ENCODE data around the gene LAMTOR2.

LAMTOR2 gene

DNA sequence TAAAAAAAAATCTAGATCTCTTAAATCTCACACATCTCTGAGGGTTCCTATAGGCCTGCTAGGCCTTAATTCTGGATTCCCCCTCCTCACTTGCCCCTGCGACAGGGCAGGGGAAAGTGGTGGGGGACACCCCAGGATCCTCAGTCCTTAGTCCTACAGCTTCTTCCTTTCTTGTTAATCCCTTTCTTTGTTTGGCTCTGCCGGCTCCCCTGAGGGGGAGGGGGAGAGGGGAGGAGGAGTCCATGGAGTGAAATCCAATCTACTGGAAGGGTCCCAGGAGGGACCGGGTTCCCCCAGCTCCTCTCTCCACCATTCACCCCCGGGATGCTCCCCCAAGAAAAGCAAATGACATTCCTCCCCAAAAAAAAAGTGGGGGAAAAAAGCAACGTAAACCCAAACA, 19.2 kb downstream of the LAMTOR2 start:
- no peak for ATAC-seq (ENCODE audit: low read depth)
- Histone ChIP-seq H3K4me3 (ENCODE audit: severe bottlenecking) (no peak overlapping the region), H3K27ac (ENCODE audit: poor library complexity, severe bottlenecking) (no peak overlapping the region)

DNA sequence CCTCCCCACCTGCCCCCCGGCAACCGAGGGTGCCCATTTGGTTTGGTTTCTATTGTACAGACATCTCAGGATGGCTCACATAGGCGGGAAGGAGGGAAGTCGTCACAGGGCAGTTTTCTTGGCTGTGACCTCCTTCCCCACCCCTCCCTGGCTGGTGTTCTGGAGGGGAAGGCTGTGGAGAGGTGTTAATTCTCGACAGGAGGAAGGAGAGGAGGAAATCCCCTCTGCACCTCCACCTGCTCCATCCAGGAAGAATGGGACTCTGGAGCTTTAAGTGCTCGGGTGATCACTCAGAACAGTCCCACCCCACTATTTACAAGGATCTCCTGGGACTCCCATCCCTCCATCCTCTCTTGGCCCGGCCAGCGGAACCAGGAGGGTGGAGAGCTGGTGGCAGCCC, 20.1 kb downstream of the LAMTOR2 start:
- Histone ChIP-seq H3K36me3 (ENCODE audit: low read depth) (peaks cover 13% of the 10 kb centered on the region), H3K4me1 (ENCODE audit: insufficient read depth, poor library complexity, severe bottlenecking) (no peaks in the 10 kb centered on the region), H3K4me3 (ENCODE audit: severe bottlenecking) (no peak overlapping the region), H3K27ac (ENCODE audit: poor library complexity, severe bottlenecking) (no peak overlapping the region), H3K27me3 (ENCODE audit: insufficient read depth, poor library complexity, severe bottlenecking) (no peaks in the 10 kb centered on the region), H3K9me3 (ENCODE audit: severe bottlenecking) (no peaks in the 10 kb centered on the region)
- ATAC-seq (ENCODE audit: low read depth): no peak
- no peak for DNase-seq (ENCODE audit: low spot score)
- TF ChIP-seq, protein P1, sequence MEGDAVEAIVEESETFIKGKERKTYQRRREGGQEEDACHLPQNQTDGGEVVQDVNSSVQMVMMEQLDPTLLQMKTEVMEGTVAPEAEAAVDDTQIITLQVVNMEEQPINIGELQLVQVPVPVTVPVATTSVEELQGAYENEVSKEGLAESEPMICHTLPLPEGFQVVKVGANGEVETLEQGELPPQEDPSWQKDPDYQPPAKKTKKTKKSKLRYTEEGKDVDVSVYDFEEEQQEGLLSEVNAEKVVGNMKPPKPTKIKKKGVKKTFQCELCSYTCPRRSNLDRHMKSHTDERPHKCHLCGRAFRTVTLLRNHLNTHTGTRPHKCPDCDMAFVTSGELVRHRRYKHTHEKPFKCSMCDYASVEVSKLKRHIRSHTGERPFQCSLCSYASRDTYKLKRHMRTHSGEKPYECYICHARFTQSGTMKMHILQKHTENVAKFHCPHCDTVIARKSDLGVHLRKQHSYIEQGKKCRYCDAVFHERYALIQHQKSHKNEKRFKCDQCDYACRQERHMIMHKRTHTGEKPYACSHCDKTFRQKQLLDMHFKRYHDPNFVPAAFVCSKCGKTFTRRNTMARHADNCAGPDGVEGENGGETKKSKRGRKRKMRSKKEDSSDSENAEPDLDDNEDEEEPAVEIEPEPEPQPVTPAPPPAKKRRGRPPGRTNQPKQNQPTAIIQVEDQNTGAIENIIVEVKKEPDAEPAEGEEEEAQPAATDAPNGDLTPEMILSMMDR (IDR thresholded peaks at IDR 0.05; ENCODE audit: poor library complexity, severe bottlenecking): no peak

More for the DNA sequence above, 19.2 kb downstream of the LAMTOR2 start:
- no peaks in the 10 kb centered on the region for H3K4me1 ChIP-seq (ENCODE audit: insufficient read depth, poor library complexity, severe bottlenecking)
- no peak for DNase-seq (ENCODE audit: low spot score)
- no peaks in the 10 kb centered on the region for H3K27me3 ChIP-seq (ENCODE audit: insufficient read depth, poor library complexity, severe bottlenecking)
- TF ChIP-seq, protein P1 (IDR thresholded peaks at IDR 0.05; ENCODE audit: poor library complexity, severe bottlenecking): no peak
- H3K9me3 ChIP-seq (ENCODE audit: severe bottlenecking): no peaks in the 10 kb centered on the region
- H3K36me3 ChIP-seq (ENCODE audit: low read depth): peaks cover 22% of the 10 kb centered on the region

DNA sequence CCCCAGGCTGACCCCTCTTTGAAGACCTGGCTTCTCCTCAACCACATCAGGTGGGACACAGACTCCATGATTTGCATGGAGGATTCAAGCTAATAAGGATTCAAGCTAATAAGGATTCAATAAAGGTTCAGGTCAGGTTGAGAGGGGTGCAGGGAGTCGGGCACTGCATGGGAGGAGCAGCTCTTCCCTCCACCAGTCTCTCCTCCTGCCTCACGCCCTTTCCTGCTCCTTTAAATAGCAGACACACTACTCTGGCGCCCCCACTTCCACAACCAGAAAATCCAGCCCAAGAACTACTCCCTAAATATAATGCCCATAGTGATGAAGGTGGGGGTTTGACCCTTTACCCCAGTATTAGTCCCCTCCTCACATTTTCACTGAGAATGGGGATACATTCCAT, 20.6 kb downstream of the LAMTOR2 start:
- no peak; the same call in 2 of the 3 replicates for ATAC-seq (ENCODE audit: low read depth)
- TF ChIP-seq, protein P1 (IDR thresholded peaks at IDR 0.05; ENCODE audit: poor library complexity, severe bottlenecking): no peak
- Histone ChIP-seq H3K4me1 (ENCODE audit: insufficient read depth, poor library complexity, severe bottlenecking) (no peaks in the 10 kb centered on the region), H3K9me3 (ENCODE audit: severe bottlenecking) (no peaks in the 10 kb centered on the region), H3K4me3 (ENCODE audit: severe bottlenecking) (no peak overlapping the region), H3K27me3 (ENCODE audit: insufficient read depth, poor library complexity, severe bottlenecking) (no peaks in the 10 kb centered on the region), H3K36me3 (ENCODE audit: low read depth) (peaks cover 8% of the 10 kb centered on the region), H3K27ac (ENCODE audit: poor library complexity, severe bottlenecking) (no peak overlapping the region)
- DNase-seq (ENCODE audit: low spot score): no peak

DNA sequence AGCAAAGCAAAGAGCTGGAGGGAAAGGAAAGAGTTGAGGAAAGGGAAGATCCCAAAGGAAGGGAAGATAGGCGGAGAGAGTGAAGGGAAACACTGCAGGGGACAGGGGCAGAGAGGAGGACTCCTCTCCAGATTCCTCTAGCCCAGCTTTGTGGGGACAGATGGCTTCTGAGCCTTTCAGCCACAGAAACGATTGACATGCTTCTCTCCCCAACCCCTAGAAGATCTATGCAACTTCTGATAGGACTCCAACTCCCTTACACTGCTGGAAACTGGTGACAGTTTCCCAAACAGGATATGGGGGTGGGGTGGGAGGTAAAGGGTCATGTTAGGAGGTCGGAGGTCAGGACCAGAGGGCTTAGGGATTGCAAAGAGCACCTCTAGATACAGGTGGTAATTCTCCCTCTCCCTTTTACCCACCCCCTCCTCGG, 21.2 kb downstream of the LAMTOR2 start:
- Histone ChIP-seq H3K4me1 (ENCODE audit: insufficient read depth, poor library complexity, severe bottlenecking) (no peaks in the 10 kb centered on the region), H3K9me3 (ENCODE audit: severe bottlenecking) (no peaks in the 10 kb centered on the region), H3K27ac (ENCODE audit: poor library complexity, severe bottlenecking) (no peak overlapping the region), H3K4me3 (ENCODE audit: severe bottlenecking) (no peak overlapping the region), H3K27me3 (ENCODE audit: insufficient read depth, poor library complexity, severe bottlenecking) (no peaks in the 10 kb centered on the region), H3K36me3 (ENCODE audit: low read depth) (peaks cover 4% of the 10 kb centered on the region; the same call in 1 of the 2 replicates)
- DNase-seq (ENCODE audit: low spot score) (no peak), ATAC-seq (ENCODE audit: low read depth) (no peak)
- TF ChIP-seq, protein P1 (IDR thresholded peaks at IDR 0.05; ENCODE audit: poor library complexity, severe bottlenecking): no peak

DNA sequence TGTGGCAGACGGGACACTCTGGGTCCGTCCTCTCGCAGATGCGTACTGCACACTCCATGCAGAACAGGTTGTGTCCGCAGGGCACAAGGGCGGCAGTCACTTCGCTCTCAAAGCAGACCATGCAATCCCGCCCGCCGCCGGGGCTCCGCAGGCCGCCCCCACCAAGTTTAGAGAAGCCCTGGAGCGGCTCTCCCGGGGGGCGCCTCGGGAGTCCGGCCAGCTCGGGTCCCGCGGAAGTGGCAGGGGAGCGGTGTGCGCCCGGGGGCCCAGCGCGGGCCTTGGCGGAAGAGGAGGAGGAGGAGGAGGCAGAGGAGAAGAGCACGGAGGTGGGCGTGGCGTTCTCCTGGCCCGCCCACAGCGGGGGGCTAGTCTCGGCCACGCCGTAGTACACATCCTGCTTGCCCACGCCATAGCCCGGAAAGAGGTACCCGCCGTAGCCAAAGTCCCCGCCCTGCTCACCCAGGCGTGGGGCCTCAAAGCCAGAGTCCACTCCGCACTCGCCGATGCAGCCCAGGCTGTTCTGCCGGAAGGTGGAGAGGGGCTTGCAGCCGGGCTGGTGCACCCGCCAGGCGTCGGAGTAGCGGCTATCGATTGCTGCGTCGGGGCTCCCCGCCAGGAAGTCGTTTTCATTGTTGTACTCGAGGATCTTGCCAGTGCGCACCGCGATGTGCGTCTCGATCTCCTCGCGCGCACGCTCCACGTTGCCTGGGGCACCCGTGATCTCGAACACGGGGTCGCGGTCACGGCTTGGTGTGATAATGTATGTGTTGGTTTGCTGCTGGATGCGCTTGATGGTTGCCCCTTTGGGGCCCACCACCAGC, 22.2 kb downstream of the LAMTOR2 start:
- TF ChIP-seq, protein P1 (IDR thresholded peaks at IDR 0.05; ENCODE audit: poor library complexity, severe bottlenecking): no peak
- H3K36me3 ChIP-seq (ENCODE audit: low read depth): peaks cover 4% of the 10 kb centered on the region; the same call in 1 of the 2 replicates
- DNase-seq (ENCODE audit: low spot score) (no peak), ATAC-seq (ENCODE audit: low read depth) (no peak)
- no peak overlapping the region for H3K27ac ChIP-seq (ENCODE audit: poor library complexity, severe bottlenecking)
- no peaks in the 10 kb centered on the region for H3K27me3 ChIP-seq (ENCODE audit: insufficient read depth, poor library complexity, severe bottlenecking)
- no peaks in the 10 kb centered on the region for H3K9me3 ChIP-seq (ENCODE audit: severe bottlenecking)
- H3K4me3 ChIP-seq (ENCODE audit: severe bottlenecking): no peak overlapping the region
- H3K4me1 ChIP-seq (ENCODE audit: insufficient read depth, poor library complexity, severe bottlenecking): no peaks in the 10 kb centered on the region

Data from RWPE2 (cell line).